Measurements from ENCODE around the gene HSF2.

Gene HSF2, protein sequence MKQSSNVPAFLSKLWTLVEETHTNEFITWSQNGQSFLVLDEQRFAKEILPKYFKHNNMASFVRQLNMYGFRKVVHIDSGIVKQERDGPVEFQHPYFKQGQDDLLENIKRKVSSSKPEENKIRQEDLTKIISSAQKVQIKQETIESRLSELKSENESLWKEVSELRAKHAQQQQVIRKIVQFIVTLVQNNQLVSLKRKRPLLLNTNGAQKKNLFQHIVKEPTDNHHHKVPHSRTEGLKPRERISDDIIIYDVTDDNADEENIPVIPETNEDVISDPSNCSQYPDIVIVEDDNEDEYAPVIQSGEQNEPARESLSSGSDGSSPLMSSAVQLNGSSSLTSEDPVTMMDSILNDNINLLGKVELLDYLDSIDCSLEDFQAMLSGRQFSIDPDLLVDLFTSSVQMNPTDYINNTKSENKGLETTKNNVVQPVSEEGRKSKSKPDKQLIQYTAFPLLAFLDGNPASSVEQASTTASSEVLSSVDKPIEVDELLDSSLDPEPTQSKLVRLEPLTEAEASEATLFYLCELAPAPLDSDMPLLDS

DNA sequence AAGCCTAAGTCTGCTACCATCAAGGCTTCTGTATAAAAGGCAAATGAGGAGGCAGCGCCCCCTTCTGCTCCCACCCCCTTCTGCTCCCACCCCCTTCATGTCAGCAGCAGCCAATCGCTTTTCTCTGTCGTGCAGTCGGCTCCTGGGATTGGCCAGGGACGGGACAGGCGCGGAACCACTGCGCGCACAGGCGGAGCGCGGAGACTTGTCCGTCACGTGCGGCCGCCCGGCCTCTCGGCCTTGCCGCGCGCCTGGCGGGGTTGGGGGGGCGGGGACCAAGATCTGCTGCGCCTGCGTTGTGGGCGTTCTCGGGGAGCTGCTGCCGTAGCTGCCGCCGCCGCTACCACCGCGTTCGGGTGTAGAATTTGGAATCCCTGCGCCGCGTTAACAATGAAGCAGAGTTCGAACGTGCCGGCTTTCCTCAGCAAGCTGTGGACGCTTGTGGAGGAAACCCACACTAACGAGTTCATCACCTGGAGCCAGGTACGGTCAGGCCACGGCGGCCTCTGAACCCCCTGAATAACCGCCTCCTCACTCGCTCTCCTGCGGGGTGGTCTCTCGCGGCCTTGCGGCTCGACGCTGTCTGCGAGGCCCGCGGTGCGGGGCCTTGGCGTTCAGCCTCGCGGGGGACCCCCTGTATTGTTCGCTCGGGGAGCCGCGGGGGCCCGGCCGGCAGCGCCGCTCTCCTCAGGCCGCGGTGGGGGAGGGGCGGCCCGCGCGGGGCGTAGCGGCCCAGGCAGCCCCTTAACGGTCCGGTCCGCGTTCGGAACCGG lies at the start of gene HSF2:
HSF2 (plus strand) TSS at position 305 of the 773 bp plus-strand sequence; CDS start at position 391, 86 bp downstream.
- DNase-seq (ENCODE audit: low spot score), result peak; percentile 97

DNA sequence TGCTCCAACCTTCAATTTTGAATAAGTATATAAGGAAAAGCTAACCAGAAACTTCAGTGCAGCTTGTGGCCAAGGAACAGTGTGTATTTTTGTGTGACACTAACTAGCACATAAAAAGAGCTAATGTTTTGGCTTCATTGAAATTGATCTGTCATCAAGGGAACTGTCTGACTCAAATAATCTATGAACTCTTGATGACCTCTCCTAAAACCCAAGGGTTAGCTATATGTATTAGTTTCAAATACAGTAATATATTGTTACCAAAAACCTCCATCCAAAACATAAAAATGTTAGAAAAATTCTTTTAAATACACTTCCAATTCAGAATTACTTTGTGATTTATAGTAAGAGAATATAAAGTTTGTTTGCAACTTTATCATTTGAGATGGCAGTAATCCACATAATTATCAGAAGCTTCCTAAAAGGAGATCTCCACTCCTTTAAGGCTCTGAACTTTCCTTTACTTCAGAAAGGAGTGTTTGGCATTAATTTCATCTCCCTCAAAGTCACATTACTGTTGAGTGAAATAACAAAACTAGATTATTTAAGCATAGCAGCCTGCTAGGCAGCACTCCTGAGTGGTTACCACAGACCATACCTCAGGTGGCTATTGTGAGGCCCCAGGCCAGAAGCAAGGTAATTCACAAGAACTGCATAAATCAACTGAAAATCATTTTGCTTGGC lies 46.3 kb upstream of the HSF2 start:
- no peak for DNase-seq (ENCODE audit: low spot score)

DNA sequence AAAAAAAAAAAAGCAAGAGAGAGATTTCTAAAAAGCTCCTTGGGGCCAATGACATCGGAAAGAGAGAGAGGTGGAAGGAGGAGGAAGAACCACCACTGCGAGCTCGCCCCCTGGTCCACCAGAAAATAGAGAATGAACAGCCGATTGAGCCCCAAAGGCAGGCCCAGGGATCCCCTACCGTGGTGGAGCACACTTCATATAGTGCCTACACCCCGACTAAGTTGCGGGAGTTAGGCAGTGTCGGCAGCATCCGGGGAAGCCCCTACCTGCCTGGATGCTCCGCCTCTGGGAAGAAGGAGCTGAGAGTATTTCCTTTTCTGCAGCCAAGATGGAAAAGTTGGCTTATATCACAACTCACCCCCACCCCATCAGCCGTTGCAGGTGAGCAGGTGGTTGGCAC lies 38.6 kb upstream of the HSF2 start:
- DNase-seq (ENCODE audit: low spot score), result no peak

DNA sequence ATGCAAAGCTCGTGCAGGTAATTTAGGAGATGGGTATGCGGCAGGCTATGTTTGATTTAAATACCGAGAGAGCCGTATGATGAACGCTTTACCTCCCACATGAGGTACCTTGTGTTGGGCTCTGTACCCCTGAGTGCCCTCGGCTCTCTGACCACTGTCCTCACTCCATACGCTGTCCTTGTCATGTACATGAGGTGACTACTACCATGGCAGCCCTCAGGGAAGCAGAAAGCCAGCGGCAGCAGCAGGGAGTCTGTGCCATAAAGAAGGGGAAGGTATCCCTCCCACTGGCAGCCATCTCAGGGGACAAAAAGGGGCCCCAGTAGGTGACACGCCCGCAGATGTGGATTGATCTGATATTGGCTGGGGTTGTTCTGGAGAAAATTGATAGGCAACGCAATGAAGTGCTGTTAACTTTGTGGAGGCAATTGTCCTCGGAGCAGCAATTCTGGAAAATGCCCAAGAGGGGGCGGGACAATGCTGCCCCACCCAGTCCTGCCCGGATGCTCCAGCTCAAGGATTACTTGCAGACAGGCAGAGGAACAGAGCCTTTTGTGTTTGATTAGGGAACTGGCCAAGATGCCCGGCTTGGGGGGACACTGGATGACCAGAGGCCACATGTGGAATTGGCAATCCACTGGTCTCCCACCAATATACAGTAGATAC lies 38.0 kb upstream of the HSF2 start:
- DNase-seq (ENCODE audit: low spot score), result no peak

DNA sequence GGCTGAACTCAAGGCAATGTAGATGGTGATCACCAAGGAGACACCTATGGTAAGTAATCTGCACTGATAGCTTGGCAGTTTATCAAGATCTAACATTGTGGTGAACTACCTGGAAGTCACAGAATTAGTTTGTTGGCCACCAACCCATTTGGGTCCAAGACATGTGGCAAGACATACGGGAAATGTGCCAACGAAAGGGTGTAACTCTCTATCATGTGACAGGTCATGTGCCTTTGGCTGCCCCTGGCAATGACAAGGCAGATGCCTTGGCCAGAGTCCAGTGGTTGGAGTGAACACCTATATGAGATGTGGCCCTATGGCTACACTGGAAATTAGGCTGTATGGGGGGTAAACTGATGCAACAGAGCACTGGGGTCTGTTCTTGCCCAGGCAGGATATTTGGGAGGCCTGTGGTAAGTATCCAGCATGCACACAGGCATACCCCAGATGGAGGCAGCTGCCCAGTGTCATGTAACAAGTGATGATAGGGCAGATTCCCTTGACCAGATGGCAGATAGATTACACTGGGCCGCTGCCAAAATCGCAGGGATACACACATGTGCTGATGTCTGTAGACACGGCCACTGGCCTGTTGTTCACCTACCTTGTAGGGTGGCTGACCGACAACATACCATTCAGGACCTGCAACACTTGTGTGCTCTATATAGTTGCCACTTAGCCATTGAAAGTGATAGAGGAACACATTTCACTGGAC lies 35.5 kb upstream of the HSF2 start:
- DNase-seq (ENCODE audit: low spot score), result no peak

DNA sequence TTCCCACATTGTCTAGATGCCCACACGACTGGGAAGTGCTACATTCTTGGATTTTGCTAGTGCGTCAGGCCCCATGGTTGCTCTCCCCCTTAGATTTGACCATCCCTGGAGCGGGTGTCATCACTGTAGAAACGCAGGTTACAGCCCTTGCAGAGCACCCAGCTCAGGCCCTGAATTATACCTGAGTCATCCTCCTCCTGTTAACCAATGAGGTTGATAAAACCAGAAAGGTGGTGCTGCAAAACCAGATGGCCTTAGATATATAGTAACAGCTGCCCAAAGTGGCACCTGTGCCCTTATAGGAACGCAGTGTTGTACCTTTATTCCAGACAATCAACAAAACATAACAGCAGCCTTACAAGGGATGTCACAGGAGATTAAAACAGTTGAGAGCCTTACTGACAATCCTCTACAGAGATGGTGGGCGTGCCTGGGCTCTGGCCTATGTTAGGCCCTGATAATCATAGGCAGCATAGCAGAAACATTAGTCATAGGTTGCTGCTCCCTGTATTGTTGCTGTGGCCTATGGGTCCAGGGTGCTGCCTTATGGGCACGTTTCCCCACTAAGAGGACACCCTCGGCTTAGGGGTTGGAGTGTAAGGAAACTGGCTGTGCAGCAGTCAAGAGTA lies 33.6 kb upstream of the HSF2 start:
- DNase-seq (ENCODE audit: low spot score), result no peak

DNA sequence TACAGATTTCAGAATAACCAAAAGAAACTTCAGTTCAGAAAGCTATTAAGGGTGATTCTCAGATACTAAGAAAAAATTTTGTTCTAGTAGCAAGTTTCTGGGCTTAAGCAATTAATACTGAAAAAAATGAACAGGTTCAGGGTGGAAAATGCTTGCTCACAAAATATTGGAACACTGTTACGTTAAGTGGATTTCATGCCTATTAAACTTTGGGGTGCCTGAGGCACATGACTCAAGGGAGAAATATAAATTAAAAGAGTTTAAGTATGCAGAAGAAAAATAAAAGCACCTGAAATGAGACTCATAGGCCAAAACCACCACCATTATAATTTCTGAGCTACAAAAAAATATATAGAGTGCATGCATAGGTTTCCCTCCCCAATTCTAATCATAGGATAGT lies 32.3 kb upstream of the HSF2 start:
- no peak for DNase-seq (ENCODE audit: low spot score)

DNA sequence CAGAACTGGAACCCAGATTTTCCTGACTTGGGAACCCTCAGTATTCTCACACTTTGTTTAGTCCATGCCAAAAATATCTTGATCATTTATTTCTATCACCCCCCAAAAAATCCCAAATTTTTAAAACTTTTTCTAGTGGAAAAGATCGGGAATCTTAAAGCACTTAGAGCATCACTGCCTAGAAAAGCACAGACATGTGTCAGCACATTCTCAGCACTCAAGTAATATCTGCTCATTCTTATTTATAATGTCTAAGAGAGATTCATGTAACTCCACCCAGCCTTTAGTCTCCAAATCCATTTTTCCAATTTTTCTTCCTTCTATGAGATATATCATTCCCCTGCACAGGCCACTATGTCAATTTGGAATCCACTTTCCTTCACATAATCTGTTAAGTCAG lies 29.9 kb upstream of the HSF2 start:
- no peak for DNase-seq (ENCODE audit: low spot score)

DNA sequence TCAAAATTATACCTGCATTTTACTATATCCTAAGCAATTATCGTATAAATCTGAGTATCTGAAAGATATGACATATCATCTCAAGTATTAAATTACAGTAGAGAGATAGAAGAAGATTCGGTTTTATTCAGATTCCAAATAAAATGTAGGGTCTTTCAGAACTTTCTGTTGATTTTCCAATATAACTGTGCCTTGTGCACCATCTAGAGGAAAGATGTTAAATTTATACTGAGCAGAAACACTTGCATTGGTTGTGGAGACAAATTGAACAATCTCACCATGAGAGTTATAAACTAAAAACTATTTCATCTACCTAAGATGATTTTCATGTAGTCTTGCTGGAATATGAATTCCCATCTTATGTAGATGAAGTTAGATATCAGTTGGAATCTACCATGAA lies 26.8 kb upstream of the HSF2 start:
- no peak for DNase-seq (ENCODE audit: low spot score)

DNA sequence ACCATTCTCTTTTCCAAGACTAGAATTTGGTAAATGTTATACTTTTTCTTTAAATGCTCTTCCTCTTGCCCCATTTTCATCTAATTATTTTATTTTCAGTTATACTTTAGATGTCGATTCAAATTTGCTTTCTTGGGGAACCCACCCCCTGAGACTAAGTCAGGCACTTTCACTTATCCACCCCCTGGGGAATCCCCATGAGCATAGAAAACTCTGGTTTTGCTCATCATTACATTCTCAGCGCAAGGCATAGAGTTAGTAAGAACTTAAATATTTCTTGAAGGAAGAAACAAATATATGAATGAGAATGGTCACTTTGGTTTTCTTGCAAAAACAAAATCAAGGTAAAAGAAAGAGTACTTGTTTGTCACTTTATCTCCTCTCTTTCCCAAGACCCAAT lies 25.1 kb upstream of the HSF2 start:
- no peak for DNase-seq (ENCODE audit: low spot score)

DNA sequence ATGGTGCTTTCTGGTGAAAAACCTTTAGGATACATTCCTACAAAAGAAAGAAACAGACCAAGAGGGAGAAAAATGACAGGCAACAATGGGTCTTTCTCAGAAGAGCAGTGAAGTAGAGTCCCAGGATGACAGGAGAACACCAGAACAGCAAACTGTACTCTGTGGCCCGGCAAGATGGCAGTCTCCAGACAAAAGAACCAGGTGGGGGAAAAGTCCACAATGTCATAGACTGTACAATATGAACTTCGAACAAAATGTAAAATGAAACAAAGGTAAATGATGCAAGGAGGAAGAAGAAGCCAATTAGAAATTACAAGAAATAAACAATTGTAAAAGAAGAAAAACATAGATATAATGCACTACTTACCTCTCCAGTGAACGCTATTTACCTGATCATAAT lies 23.2 kb upstream of the HSF2 start:
- DNase-seq (ENCODE audit: low spot score), result no peak

DNA sequence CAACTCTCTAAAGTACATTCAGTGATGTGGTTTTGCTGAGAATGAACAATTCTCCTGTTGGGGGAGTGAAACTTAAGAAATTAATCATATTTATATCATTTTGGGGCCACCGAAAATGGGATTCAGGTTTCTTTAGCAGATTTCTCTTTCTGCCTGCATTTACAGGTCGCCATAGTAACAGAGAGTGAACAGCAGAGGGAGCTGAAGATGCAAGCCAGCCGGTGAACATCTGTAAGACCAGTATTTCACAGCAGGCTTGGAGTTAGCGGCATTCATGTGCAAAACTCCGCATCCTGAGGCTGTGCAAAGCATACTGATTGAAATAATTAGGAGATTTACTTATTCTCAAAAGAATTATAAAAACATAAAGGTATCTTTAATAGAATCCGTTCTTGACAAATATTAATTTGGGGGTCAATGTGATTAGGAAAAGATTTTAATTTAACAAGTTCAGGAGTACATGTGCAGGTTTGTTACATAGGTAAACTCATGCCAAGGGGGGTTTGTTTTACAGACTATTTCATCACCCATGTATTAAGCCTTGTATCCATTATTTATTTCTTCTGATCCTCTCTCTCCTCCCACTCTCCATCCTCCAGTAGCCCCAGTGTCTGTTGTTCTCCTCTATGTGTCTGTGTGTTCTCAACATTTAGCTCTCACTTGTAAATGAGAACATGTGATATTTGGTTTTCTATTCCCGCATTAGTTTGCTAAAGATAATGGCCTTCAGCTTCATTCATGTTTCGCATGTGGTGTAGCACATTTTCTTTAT lies 17.8 kb upstream of the HSF2 start:
- DNase-seq (ENCODE audit: low spot score), result peak; percentile 76

DNA sequence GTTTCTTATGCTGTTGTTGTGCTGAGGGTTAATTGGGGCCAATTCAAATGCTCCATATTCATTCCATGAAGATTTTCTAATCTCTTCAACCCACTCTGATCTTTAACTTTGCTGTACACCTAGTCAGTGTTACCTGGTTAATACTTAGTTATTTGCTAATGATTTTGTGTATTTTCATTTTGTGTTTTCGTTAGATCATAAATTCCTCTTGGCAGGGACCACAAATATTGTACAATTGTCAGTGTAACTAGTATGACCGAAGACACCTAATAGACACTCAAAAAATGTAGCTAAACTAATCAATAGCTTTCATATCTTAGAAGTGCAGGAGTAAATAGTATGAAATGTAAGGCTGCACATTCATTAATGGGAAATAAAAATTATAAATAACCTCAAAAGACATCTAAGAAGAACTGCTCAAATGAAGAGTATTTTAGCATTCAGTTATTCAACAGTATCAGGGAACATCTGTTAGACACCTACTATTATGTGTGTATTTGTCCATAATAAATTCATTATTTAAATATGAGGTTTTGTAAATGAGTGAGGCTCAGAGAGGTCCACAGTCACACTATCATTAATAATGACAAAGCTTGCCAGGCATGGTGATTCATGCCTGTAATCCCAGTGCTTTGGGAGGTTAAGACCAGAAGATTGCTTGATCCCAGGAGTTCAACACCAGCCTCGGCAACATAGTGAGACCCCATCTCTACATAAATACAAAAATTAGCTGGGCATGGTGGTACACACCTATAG lies 13.4 kb upstream of the HSF2 start:
- no peak for DNase-seq (ENCODE audit: low spot score)

DNA sequence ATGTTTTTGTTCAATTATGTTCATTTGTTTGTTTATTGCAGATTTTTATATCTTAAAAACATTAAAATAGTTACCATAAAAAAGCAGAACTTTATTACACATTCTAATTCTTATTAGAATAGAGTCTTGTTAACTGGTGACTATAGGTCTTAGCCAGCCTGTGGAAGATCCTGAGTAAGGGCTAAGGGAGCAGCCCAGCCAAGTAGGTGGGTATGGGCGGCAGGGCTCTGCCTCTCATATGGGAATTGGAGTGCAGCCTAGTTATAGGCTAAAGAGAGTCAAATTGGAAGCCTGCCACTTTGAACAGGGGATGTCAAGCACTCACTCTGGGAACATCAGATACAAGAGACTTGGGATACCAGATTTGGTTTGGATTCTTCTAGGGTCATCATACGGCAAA lies 10.5 kb upstream of the HSF2 start:
- DNase-seq (ENCODE audit: low spot score), result no peak

DNA sequence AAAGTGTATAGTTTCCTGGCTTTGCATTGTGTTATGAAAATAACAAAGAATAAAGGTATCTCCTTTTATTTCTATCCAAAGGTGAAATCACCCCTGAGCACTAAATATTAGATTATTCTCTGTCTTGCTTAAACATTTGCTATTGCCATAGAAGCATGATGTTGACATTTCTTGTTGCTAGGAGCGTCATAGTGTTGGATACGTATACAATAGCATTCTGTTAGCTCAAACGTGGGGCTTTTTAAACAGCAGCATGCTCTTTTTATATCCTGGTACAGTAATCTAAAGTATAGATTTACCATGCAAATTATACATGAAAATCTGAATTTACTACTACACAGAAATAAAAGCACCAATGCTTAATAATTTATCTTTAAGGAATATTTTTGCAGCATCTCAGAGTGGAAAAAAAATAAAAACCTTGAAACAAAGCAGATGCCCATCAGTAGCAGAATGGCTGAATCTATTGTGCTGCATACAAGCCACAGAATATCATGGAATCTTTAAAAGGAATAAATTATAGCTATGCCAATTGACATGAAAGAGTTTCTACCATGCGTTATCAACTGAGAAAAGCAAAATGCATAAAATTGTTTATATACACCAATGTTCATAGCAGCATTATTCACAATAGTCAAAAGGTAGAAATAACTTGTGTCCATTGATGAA lies 9.6 kb upstream of the HSF2 start:
- DNase-seq (ENCODE audit: low spot score), result no peak

DNA sequence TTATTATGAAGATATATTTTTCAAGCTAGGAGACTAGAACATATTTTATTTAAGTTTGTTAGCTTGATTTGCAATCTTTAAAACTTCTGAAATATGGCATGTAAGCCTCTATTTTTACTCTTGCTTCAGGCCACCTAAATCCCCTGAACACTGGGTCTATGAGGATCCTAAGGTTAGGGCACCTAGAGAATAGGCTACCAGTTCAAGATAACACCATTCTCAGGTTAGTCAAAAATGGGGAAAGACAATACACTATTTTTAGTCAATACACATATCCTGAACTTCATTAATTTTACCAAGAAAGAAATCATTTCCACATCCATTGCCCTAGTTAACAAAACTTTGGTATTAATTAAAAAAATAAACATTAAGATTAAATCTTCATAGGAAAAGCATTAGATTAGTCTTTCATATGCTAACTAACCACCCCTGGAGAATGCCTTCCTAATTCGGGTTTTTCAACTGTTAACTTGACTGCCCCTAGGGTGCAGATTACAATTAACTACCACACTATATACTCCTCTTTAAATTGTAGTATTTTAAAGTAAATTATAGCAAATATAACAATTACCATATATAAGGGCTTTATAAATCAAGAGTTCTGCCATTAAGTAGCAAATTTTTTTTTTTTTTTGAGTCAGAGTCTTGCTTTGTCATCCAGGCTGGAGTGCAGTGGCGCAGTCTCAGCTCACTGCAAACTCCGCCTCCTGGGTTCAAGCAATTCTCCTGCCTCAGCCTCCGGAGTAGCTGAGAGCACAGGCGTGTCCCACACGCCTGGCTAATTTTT lies 6.7 kb upstream of the HSF2 start:
- DNase-seq (ENCODE audit: low spot score), result no peak

DNA sequence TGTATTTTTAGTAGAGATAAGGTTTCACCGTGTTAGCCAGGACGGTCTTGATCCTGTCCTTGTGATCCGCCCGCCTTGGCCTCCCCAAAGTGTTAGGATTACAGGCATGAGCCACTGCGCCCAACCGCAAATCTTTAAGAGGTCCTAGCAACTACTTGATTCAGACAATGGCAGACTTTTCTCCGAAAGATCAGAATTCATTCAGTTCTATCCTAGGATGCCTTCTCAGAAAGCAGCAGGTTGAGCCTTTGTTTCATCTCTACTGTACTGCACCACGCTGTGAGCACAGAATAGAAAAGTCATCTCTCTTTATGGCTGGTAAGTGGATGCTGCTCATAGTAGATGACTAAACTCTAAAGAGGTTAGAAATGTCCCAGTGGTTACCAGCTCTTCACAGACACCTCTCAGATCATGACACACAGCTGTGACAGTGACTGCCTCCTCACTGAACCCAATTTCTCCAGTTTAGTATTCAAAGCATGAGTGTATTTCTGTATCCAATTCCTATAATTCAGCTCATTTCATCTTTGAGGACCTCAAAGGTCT lies 6.0 kb upstream of the HSF2 start:
- DNase-seq (ENCODE audit: low spot score), result no peak

DNA sequence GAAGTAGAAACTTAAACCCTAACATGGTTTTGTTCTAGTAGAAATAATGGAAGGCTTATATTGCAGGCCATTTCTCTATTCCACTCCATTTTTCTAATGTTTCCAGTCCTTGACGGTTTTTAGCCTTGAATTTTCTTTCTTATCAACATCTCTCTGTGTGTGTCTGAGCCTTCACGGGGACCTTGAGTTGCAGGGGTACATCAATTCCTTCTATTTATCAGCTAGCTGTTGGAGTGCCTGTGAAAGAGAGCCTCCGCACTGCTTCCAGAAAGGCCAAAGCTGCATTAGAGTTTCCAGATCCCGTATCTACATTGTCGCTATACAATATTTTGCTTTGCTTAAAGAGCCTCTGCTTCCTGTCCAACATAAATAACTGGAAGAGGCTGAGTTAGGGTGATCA lies 5.4 kb upstream of the HSF2 start:
- DNase-seq (ENCODE audit: low spot score), result no peak
